ENCODE measurements around the gene LSAMP. TPM values are rescaled to one million over a fixed set of nuclear protein-coding genes. Genes with fewer than 3 reads are reported as not detected.

Gene LSAMP
- total and polyA plus RNA-seq, 9 of the 15 experiments (the other 6 are each of a cell fraction or from before 2014, with no cell fraction given): 0.09 to 0.11 TPM; not detected in 7

DNA sequence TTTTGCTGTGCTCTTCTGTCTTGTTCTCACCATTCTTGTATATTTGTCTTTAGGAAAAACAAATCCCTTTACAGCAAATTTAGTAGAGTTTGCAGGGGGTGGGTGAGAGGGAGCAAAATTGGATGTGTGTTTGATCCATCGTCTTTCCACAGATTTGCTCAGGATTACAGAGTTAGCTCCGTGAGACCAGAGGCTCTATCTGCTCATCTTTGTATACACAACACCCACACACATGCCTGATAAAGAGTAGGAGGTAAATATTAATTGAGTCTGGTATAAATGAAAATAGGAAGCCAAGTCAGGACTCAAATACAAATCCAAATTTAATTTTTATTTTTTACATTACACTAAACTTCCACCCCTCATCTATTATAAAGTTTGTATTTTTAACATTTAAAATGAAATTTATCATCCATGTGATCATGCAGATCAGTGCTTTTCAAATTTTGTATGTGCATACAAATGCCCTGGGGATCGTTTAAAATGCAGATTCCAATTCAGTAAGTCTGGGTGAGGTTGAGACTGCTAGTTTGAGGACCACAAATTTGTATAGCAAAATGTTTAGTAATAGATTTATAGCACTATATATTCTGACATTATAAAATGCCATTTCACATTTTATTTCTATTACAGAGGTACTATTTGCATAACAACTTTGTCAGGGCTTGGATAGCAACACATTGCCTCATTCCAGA, 326.7 kb downstream of the LSAMP start (continued):
- TF ChIP-seq, protein P1, sequence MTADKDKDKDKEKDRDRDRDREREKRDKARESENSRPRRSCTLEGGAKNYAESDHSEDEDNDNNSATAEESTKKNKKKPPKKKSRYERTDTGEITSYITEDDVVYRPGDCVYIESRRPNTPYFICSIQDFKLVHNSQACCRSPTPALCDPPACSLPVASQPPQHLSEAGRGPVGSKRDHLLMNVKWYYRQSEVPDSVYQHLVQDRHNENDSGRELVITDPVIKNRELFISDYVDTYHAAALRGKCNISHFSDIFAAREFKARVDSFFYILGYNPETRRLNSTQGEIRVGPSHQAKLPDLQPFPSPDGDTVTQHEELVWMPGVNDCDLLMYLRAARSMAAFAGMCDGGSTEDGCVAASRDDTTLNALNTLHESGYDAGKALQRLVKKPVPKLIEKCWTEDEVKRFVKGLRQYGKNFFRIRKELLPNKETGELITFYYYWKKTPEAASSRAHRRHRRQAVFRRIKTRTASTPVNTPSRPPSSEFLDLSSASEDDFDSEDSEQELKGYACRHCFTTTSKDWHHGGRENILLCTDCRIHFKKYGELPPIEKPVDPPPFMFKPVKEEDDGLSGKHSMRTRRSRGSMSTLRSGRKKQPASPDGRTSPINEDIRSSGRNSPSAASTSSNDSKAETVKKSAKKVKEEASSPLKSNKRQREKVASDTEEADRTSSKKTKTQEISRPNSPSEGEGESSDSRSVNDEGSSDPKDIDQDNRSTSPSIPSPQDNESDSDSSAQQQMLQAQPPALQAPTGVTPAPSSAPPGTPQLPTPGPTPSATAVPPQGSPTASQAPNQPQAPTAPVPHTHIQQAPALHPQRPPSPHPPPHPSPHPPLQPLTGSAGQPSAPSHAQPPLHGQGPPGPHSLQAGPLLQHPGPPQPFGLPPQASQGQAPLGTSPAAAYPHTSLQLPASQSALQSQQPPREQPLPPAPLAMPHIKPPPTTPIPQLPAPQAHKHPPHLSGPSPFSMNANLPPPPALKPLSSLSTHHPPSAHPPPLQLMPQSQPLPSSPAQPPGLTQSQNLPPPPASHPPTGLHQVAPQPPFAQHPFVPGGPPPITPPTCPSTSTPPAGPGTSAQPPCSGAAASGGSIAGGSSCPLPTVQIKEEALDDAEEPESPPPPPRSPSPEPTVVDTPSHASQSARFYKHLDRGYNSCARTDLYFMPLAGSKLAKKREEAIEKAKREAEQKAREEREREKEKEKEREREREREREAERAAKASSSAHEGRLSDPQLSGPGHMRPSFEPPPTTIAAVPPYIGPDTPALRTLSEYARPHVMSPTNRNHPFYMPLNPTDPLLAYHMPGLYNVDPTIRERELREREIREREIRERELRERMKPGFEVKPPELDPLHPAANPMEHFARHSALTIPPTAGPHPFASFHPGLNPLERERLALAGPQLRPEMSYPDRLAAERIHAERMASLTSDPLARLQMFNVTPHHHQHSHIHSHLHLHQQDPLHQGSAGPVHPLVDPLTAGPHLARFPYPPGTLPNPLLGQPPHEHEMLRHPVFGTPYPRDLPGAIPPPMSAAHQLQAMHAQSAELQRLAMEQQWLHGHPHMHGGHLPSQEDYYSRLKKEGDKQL (CRISPR knock-in tag; IDR thresholded peaks at IDR 0.05; ENCODE audit: borderline replicate concordance): no peak
- TF ChIP-seq TGIF2 (CRISPR knock-in tag; IDR thresholded peaks at IDR 0.05): no peak

DNA sequence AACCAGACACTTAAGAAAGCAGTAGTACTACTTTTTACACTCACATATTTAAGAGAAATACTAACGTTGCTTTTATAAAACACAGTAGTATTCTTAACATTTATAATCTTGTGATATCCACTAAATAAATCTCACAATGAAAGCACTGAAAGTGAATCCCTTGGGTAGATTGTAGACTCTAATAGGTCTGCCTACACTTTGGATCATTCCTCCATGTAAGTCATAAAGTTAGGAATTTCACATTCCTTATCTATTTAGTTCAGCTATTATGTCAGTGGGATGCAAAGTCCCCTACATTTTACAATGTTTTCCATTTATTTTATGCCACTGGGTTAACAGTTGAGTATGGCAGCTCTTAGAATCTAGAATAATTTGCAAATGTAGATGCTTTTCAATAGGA, 330.7 kb downstream of the LSAMP start:
- Histone ChIP-seq H3K27ac (ENCODE audit: extremely low read depth, low read depth, low read length) (no peak overlapping the region), H2AFZ (ENCODE audit: low read depth, low read length) (no peak overlapping the region), H4K20me1 (replicated peaks; ENCODE audit: control insufficient read depth, insufficient read depth, low read length) (no peaks in the 10 kb centered on the region), H3K9ac (ENCODE audit: insufficient read depth in 1 of 2, low read depth in 2 of 2, low read length in 2 of 2) (no peak overlapping the region), H3K36me3 (ENCODE audit: control insufficient read depth, insufficient read depth, low read length) (no peaks in the 10 kb centered on the region), H3K4me2 (ENCODE audit: insufficient read depth, low read length) (no peak overlapping the region), H3K9me1 (ENCODE audit: control insufficient read depth, insufficient read depth, low read length) (no peaks in the 10 kb centered on the region), H3K4me3 (no peak overlapping the region), H3K9me3 (replicated peaks; ENCODE audit: control insufficient read depth, insufficient read depth, low read depth, low read length) (no peaks in the 10 kb centered on the region), H3K79me2 (ENCODE audit: control insufficient read depth, insufficient read depth, low read length) (no peaks in the 10 kb centered on the region), H3K4me1 (replicated peaks in 1 of 2; ENCODE audit: control insufficient read depth in 2 of 2, insufficient read depth in 2 of 2, low read length in 2 of 2) (no peaks in the 10 kb centered on the region), H3K27me3 (ENCODE audit: control insufficient read depth in 2 of 2, insufficient read depth in 2 of 2, low read length in 2 of 2) (no peaks in the 10 kb centered on the region)
- DNase-seq (ENCODE audit: extremely low read depth in 1 of 4, low spot score in 3 of 4) (no peak), ATAC-seq (no peak), FAIRE-seq (no peak)
- CTCF ChIA-PET (ENCODE audit: low intra/inter-chr PET ratio): no interaction called here
- no TSS peak for BruUV-seq (replicated peaks)
- POLR2A ChIA-PET: no interaction called here
- WGBS (ENCODE audit: insufficient coverage, low coverage, missing lambda C conversion rate): 50% methylated on average over 1 of the region's 1 CpG
- in situ Hi-C loops (cut with MboI) (no loop called here), intact Hi-C loops (cut with micrococcal nuclease) (no loop called here)
- no peak for TF ChIP-seq KHSRP (IDR thresholded peaks at IDR 0.05)
- no peak for TF ChIP-seq YY1 (IDR thresholded peaks at IDR 0.05; ENCODE audit: borderline replicate concordance in 1 of 3, control insufficient read depth in 1 of 3, extremely low read depth in 1 of 3, insufficient read depth in 3 of 3, insufficient read length in 1 of 3, insufficient replicate concordance in 2 of 3, low read depth in 1 of 3, low read length in 2 of 3)
- TF ChIP-seq LARP7 (IDR thresholded peaks at IDR 0.05): no peak
- no peak for TF ChIP-seq ERF (CRISPR knock-in tag; IDR thresholded peaks at IDR 0.05)
- TF ChIP-seq TCF7L2 (IDR thresholded peaks at IDR 0.05; ENCODE audit: low read depth, low read length): no peak
- no peak for TF ChIP-seq FOXK2 (conservative IDR thresholded peaks at IDR 0.05 in 1 of 2, IDR thresholded peaks at IDR 0.05 in 1 of 2; ENCODE audit: low read depth in 2 of 2)
- TF ChIP-seq HNRNPH1 (optimal IDR thresholded peaks at IDR 0.05; ENCODE audit: low read depth, low read length): no peak
- no peak for TF ChIP-seq ZKSCAN8 (CRISPR knock-in tag; IDR thresholded peaks at IDR 0.05)
- TF ChIP-seq SP2 (IDR thresholded peaks at IDR 0.05; ENCODE audit: extremely low read depth, low read depth, low read length, poor library complexity, severe bottlenecking): no peak
- no peak for TF ChIP-seq E2F3 (CRISPR knock-in tag; IDR thresholded peaks at IDR 0.05)
- no peak for TF ChIP-seq ZNF780A (CRISPR knock-in tag; IDR thresholded peaks at IDR 0.05)
- TF ChIP-seq, protein P2, sequence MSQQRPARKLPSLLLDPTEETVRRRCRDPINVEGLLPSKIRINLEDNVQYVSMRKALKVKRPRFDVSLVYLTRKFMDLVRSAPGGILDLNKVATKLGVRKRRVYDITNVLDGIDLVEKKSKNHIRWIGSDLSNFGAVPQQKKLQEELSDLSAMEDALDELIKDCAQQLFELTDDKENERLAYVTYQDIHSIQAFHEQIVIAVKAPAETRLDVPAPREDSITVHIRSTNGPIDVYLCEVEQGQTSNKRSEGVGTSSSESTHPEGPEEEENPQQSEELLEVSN (IDR thresholded peaks at IDR 0.05; ENCODE audit: borderline replicate concordance in 1 of 2, extremely low read depth in 1 of 2, insufficient read depth in 1 of 2, insufficient read length in 1 of 2, low read depth in 1 of 2, low read length in 1 of 2, poor library complexity in 1 of 2, severe bottlenecking in 1 of 2): no peak
